HepG2 (cell line): Measurements from ENCODE around the gene CDK6. TPM values are rescaled to one million over a fixed set of nuclear protein-coding genes. Genes with fewer than 3 reads are reported as not detected.

Experiments used
- FIP1L1 ChIP-seq: fragments of 200-400 bp; formaldehyde crosslinking; IDR thresholded peaks from 2 replicates; pipeline ENCODE4 v1.6.1; 2018; ENCODE audit warnings: low read depth, mild to moderate bottlenecking, low read length, moderate library complexity, borderline replicate concordance; ENCODE audit not compliant: insufficient read depth
- JDP2 ChIP-seq: sonication (generic); formaldehyde crosslinking; IDR thresholded peaks from 2 replicates; pipeline ENCODE4 v1.8.1; 2022; ENCODE audit warnings: missing genetic modification reagents, borderline replicate concordance
- MAFK ChIP-seq, 2 experiments: IDR thresholded peaks in 1 of 2; conservative IDR thresholded peaks in 1 of 2; 2 replicates each; pipeline ENCODE4 v1.6.1; 2011; ENCODE audit warnings: improper control_type of control experiment in 2 of 2, low read length in 2 of 2
- MEF2D ChIP-seq: sonication (generic); formaldehyde crosslinking; IDR thresholded peaks from 2 replicates; pipeline ENCODE4 v1.5.1; 2020; ENCODE audit warnings: mild to moderate bottlenecking, missing genetic modification reagents
- NONO ChIP-seq, 2 experiments: fragments of 450-650 bp in 1 of 2; sonication (generic) in 1 of 2; formaldehyde crosslinking in 1 of 2; IDR thresholded peaks in 1 of 2; conservative IDR thresholded peaks in 1 of 2; 2 replicates each; pipeline versions ENCODE4 v1.6.1 to v1.8.0; 2017 to 2022; ENCODE audit warnings: mild to moderate bottlenecking in 1 of 2, missing genetic modification reagents in 1 of 2, moderate library complexity in 1 of 2
- PBX2 ChIP-seq: IDR thresholded peaks from 2 replicates; pipeline ENCODE4 v1.6.1; 2016; ENCODE audit warnings: control low read depth
- RFX3 ChIP-seq: IDR thresholded peaks from 2 replicates; pipeline ENCODE4 v1.6.1; 2016; ENCODE audit warnings: missing biosample characterization, missing genetic modification reagents
- TBP ChIP-seq: sonication (generic); formaldehyde crosslinking; IDR thresholded peaks from 2 replicates; pipeline ENCODE4 v1.5.0; 2020; ENCODE audit warnings: missing genetic modification reagents
- TBX2 ChIP-seq: sonication (generic); formaldehyde crosslinking; IDR thresholded peaks from 2 replicates; pipeline ENCODE4 v1.5.0; 2020; ENCODE audit warnings: missing genetic modification reagents, mild to moderate bottlenecking, borderline replicate concordance
- TOE1 ChIP-seq: sonication (generic); formaldehyde crosslinking; IDR thresholded peaks from 2 replicates; pipeline ENCODE4 v1.4.0; 2020; ENCODE audit warnings: mild to moderate bottlenecking, missing genetic modification reagents
- TRIM24 ChIP-seq: sonication (generic); formaldehyde crosslinking; IDR thresholded peaks from 2 replicates; pipeline ENCODE4 v1.8.0; 2022; ENCODE audit warnings: mild to moderate bottlenecking, missing genetic modification reagents
- ZNF124 ChIP-seq: sonication (generic); formaldehyde crosslinking; IDR thresholded peaks from 2 replicates; pipeline ENCODE4 v1.4.0; 2020; ENCODE audit warnings: missing genetic modification reagents
- ZNF138 ChIP-seq: sonication (generic); formaldehyde crosslinking; IDR thresholded peaks from 2 replicates; pipeline ENCODE4 v1.5.0; 2020; ENCODE audit warnings: mild to moderate bottlenecking, low read depth, missing genetic modification reagents
- ZNF256 ChIP-seq: sonication (generic); formaldehyde crosslinking; conservative IDR thresholded peaks from 2 replicates; pipeline ENCODE4 v1.4.0; 2020; ENCODE audit warnings: missing genetic modification reagents
- ZNF362 ChIP-seq: sonication (generic); formaldehyde crosslinking; IDR thresholded peaks from 2 replicates; pipeline ENCODE4 v1.4.0; 2020; ENCODE audit warnings: missing genetic modification reagents, mild to moderate bottlenecking, borderline replicate concordance
- ZNF367 ChIP-seq: sonication (generic); formaldehyde crosslinking; IDR thresholded peaks from 2 replicates; pipeline ENCODE4 v1.4.0; 2020; ENCODE audit warnings: missing genetic modification reagents, borderline replicate concordance
- ZNF558 ChIP-seq: sonication (generic); formaldehyde crosslinking; IDR thresholded peaks from 2 replicates; pipeline ENCODE4 v1.9.0; 2022; ENCODE audit warnings: mild to moderate bottlenecking, missing genetic modification reagents, borderline replicate concordance
- ZNF773 ChIP-seq: sonication (generic); formaldehyde crosslinking; IDR thresholded peaks from 2 replicates; pipeline ENCODE4 v1.4.0; 2020; ENCODE audit warnings: missing genetic modification reagents, borderline replicate concordance
- polyA plus RNA-seq, 8 experiments: library from polyadenylated mRNA; depleted of rRNA in 3 of 8; stranded (reverse) in 7 of 8; unstranded in 1 of 8; fragments of >200 nt; fragmentation: Illumina TruSeq in 4 of 8; extraction: Trizol in 4 of 8; gene quantifications; 2 replicates each; pipeline versions ENCODE4 v1.2.1 to v1.2.3, GENCODE V29; 2011 to 2016; ENCODE audit warnings: low read depth in 4 of 8, missing spikeins in 1 of 8, mixed read lengths in 1 of 8; ENCODE audit not compliant: insufficient read depth in 1 of 8
- total RNA-seq, 5 experiments: library from RNA; depleted of rRNA; stranded (reverse); fragments of >200 nt; fragmentation: Illumina TruSeq; extraction: Trizol; gene quantifications; 2 replicates each; pipeline ENCODE4 v1.2.3, GENCODE V29; 2016; ENCODE audit warnings: low read depth in 1 of 5
- TF ChIP-seq, protein P1 (sequence below): sonication (generic); formaldehyde crosslinking; IDR thresholded peaks from 2 replicates; pipeline ENCODE4 v1.5.1; 2020; ENCODE audit warnings: mild to moderate bottlenecking, missing genetic modification reagents, moderate library complexity
- TF ChIP-seq, protein P2 (sequence below): sonication (generic); formaldehyde crosslinking; IDR thresholded peaks from 2 replicates; pipeline ENCODE4 v1.8.0; 2022; ENCODE audit warnings: mild to moderate bottlenecking, missing genetic modification reagents
- TF ChIP-seq, protein P3 (sequence below): sonication (generic); formaldehyde crosslinking; conservative IDR thresholded peaks from 2 replicates; pipeline ENCODE4 v1.8.0; 2022; ENCODE audit warnings: mild to moderate bottlenecking, moderate library complexity, missing genetic modification reagents

CDK6 gene
- total and polyA plus RNA-seq, 2 of the 13 experiments (the other 11 are each of a cell fraction or from before 2014, with no cell fraction given) = 34.6 to 90.8 TPM

DNA sequence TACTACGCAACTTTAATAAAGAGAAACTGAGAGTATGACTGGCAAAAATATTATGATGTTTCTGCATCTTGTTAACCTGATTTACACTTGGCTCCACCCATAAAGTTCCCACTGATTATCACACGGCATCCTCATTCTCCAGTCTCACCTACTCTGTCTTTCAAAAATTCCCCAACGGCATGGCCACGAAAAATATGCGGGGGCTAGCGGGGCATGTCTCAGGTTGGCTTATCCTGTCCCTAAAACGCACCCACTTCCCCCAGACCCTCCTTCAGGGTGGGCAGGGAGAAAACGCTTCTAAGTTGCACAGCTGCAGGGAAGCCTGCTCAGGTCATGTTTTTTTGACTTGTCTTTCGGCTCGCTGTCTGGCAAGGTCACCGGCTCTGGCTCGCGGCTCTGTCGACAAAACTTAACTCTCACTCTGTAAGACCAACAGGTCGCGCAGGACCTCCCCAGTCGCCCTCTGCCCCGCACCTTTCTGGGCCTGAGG lies 3.8 kb downstream of the CDK6 start (continued):
- no peak for TF ChIP-seq ZNF362 (CRISPR knock-in tag)
- 0 out of 2 replicates have a peak, but pooled peaks have one; percentile 5 for TF ChIP-seq ZNF138 (CRISPR knock-in tag)
- no peak for TF ChIP-seq MEF2D (CRISPR knock-in tag)
- peak; percentile 75; the same call in 1 of the 2 replicates for TF ChIP-seq ZNF367 (CRISPR knock-in tag)
- no peak for TF ChIP-seq ZNF773
- TF ChIP-seq, protein P1, sequence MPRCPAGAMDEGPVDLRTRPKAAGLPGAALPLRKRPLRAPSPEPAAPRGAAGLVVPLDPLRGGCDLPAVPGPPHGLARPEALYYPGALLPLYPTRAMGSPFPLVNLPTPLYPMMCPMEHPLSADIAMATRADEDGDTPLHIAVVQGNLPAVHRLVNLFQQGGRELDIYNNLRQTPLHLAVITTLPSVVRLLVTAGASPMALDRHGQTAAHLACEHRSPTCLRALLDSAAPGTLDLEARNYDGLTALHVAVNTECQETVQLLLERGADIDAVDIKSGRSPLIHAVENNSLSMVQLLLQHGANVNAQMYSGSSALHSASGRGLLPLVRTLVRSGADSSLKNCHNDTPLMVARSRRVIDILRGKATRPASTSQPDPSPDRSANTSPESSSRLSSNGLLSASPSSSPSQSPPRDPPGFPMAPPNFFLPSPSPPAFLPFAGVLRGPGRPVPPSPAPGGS = no peak
- TF ChIP-seq, protein P2, sequence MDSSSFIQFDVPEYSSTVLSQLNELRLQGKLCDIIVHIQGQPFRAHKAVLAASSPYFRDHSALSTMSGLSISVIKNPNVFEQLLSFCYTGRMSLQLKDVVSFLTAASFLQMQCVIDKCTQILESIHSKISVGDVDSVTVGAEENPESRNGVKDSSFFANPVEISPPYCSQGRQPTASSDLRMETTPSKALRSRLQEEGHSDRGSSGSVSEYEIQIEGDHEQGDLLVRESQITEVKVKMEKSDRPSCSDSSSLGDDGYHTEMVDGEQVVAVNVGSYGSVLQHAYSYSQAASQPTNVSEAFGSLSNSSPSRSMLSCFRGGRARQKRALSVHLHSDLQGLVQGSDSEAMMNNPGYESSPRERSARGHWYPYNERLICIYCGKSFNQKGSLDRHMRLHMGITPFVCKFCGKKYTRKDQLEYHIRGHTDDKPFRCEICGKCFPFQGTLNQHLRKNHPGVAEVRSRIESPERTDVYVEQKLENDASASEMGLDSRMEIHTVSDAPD = no peak
- no peak for TF ChIP-seq TBP (CRISPR knock-in tag)
- TF ChIP-seq MAFK (conservative IDR thresholded peaks at IDR 0.05 in 1 of 2, IDR thresholded peaks at IDR 0.05 in 1 of 2; ENCODE audit: low read length in 2 of 2) = no peak
- TF ChIP-seq, protein P3, sequence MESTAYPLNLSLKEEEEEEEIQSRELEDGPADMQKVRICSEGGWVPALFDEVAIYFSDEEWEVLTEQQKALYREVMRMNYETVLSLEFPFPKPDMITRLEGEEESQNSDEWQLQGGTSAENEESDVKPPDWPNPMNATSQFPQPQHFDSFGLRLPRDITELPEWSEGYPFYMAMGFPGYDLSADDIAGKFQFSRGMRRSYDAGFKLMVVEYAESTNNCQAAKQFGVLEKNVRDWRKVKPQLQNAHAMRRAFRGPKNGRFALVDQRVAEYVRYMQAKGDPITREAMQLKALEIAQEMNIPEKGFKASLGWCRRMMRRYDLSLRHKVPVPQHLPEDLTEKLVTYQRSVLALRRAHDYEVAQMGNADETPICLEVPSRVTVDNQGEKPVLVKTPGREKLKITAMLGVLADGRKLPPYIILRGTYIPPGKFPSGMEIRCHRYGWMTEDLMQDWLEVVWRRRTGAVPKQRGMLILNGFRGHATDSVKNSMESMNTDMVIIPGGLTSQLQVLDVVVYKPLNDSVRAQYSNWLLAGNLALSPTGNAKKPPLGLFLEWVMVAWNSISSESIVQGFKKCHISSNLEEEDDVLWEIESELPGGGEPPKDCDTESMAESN (CRISPR knock-in tag) = 0 out of 2 replicates have a peak, but pooled peaks have one; percentile 3
- TF ChIP-seq NONO (IDR thresholded peaks at IDR 0.05) = no peak
- no peak for TF ChIP-seq NONO (CRISPR knock-in tag; conservative IDR thresholded peaks at IDR 0.05)
- no peak for TF ChIP-seq JDP2 (CRISPR knock-in tag)
- no peak for TF ChIP-seq TBX2 (CRISPR knock-in tag)
- 0 out of 2 replicates have a peak, but pooled peaks have one; percentile 3 for TF ChIP-seq ZNF558 (CRISPR knock-in tag)
- no peak for TF ChIP-seq RFX3 (CRISPR knock-in tag)
- TF ChIP-seq ZNF124 (CRISPR knock-in tag) = no peak
- peak; percentile 82; the same call in 1 of the 2 replicates for TF ChIP-seq ZNF256
- no peak for TF ChIP-seq PBX2
- TF ChIP-seq FIP1L1 = no peak
- no peak for TF ChIP-seq TOE1 (CRISPR knock-in tag)
- no peak for TF ChIP-seq TRIM24
